HG03108 (cell line): ENCODE measurements around the gene CAV3.

Source experiments
- ATAC-seq: cut with Tn5 transposase; IDR thresholded peaks from one replicate; pipeline ENCODE4 v1.9.1; 2021; ENCODE audit warnings: moderate library complexity; ENCODE audit not compliant: unreplicated experiment

Gene CAV3

GRCh38 chr3:8734137-8734878 is 706 bp downstream of the CAV3 start:
- ATAC-seq = no peak

- ATAC-seq = no peak
These were observed 1.3 kb downstream of the CAV3 start for GRCh38 chr3:8734908-8735307.

GRCh38 chr3:8736436-8736835 is 2.8 kb downstream of the CAV3 start:
- ATAC-seq = no peak

- ATAC-seq = no peak
These were observed 3.7 kb downstream of the CAV3 start for GRCh38 chr3:8737301-8737700.

GRCh38 chr3:8737823-8738222 is 4.2 kb downstream of the CAV3 start:
- no peak for ATAC-seq

GRCh38 chr3:8738639-8739038 is 5.0 kb downstream of the CAV3 start:
- ATAC-seq = no peak

GRCh38 chr3:8739757-8740504 is 6.3 kb downstream of the CAV3 start:
- ATAC-seq = no peak

- ATAC-seq = no peak
These were observed 8.1 kb downstream of the CAV3 start for GRCh38 chr3:8741581-8742261.

GRCh38 chr3:8743021-8743601 is 9.5 kb downstream of the CAV3 start:
- ATAC-seq = no peak

- no peak for ATAC-seq
These were observed 10.3 kb downstream of the CAV3 start for GRCh38 chr3:8743911-8744310.

GRCh38 chr3:8745619-8746370 is 12.2 kb downstream of the CAV3 start:
- ATAC-seq = no peak

- ATAC-seq = no peak
These were observed 13.3 kb downstream of the CAV3 start for GRCh38 chr3:8746780-8747345.

- ATAC-seq = no peak
These were observed 15.7 kb downstream of the CAV3 start for GRCh38 chr3:8749316-8749715.

GRCh38 chr3:8752832-8753231 is 19.2 kb downstream of the CAV3 start:
- no peak for ATAC-seq

- no peak for ATAC-seq
These were observed 21.5 kb downstream of the CAV3 start for GRCh38 chr3:8755097-8755496.

- no peak for ATAC-seq
These were observed 22.1 kb downstream of the CAV3 start for GRCh38 chr3:8755564-8756237.

- no peak for ATAC-seq
These were observed 23.1 kb downstream of the CAV3 start for GRCh38 chr3:8756671-8757070.

- no peak for ATAC-seq
These were observed 24.2 kb downstream of the CAV3 start for GRCh38 chr3:8757551-8758518.
